GM10266 (cell line): ENCODE measurements around the gene ZNF142.
A peak's percentile ranks its signal among the peaks of the same experiment; 100 is the strongest.

Experiments
- DNase-seq: peaks from one replicate; pipeline ENCODE4 v3.0.0; 2012; ENCODE audit errors: extremely low spot score
- CTCF ChIP-seq: IDR thresholded peaks from 2 replicates; pipeline ENCODE4 v1.5.1; 2012; ENCODE audit warnings: mild to moderate bottlenecking, low read depth; ENCODE audit not compliant: control insufficient read depth, insufficient read depth; ENCODE audit errors: missing control alignments

ZNF142 gene

GRCh38 chr2:218691234-218691633 is 31.8 kb upstream of the ZNF142 start:
- DNase-seq: no peak
- no peak for TF ChIP-seq CTCF

GRCh38 chr2:218687400-218688060 is 28.1 kb upstream of the ZNF142 start:
- peak; percentile 61 for TF ChIP-seq CTCF
- DNase-seq: peak; percentile 31

- no peak for DNase-seq
- TF ChIP-seq CTCF: no peak
Measured at GRCh38 chr2:218680061-218680460, 20.6 kb upstream of the ZNF142 start.

- TF ChIP-seq CTCF: no peak
- no peak for DNase-seq
Measured at GRCh38 chr2:218679119-218679518, 19.7 kb upstream of the ZNF142 start.

GRCh38 chr2:218671654-218672566 is 12.5 kb upstream of the ZNF142 start, which contains the start of the genes RNF25 and STK36:
Gene RNF25 (minus strand): TSS chr2:218672002. CDS start chr2:218671970, 32 bp downstream.
Gene STK36 (plus strand): TSS chr2:218672086. CDS start chr2:218672830, 744 bp downstream.
- DNase-seq: peak; percentile 86
- TF ChIP-seq CTCF: no peak

GRCh38 chr2:218671097-218671653 is 11.8 kb upstream of the ZNF142 start:
- no peak for TF ChIP-seq CTCF
- no peak for DNase-seq
